ENCODE data around the gene GNG2. TPM values are rescaled to one million over a fixed set of nuclear protein-coding genes. Genes with fewer than 3 reads are reported as not detected.
"Not testable (repeated sequence)": the region's sequence is repeated elsewhere in the genome, so short reads cannot be mapped to it uniquely, and the experiment has no call there.

The GNG2 gene
- total RNA-seq, 1 donor from 2014 or later = 25.1 TPM

DNA sequence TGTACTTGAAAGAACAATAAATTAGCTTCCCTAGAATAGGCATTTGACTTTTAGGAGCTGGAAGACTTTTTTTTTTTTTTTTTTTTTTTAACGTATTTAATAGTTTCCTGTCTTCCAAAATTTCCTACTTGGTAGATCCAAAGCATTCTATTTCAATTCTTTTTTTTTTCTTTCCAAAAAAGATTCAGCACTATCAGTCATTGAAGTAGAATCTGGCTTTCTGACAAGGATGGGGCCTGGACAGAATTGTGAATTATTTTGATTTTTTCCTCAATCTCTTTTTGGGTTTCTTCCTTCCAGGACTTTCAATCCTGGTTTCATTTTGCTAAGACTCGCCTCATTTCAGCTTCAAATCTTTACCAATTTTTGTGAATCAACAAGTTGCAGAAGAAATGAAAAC, 21.2 kb downstream of the GNG2 start:
- Histone ChIP-seq H3K4me1 (ENCODE audit: control insufficient read depth in 3 of 3, insufficient read depth in 3 of 3, low read length in 3 of 3) (peaks cover 3 to 6% (median 4%) of the 10 kb centered on the region in 3 donors), H3K9ac (ENCODE audit: low read depth in 1 of 3, low read length in 3 of 3) (no peak overlapping the region), H3K27ac (ENCODE audit: low read depth, low read length) (no peak overlapping the region), H3K36me3 (ENCODE audit: control insufficient read depth in 3 of 3, insufficient read depth in 3 of 3, low read length in 3 of 3) (no peaks in the 10 kb centered on the region), H3K4me3 (ENCODE audit: low read length in 3 of 3) (no peak overlapping the region), H3K9me3 (ENCODE audit: control insufficient read depth in 3 of 3, low read length in 3 of 3) (no peaks in the 10 kb centered on the region), H3K27me3 (ENCODE audit: control insufficient read depth in 3 of 3, insufficient read depth in 3 of 3, low read length in 3 of 3) (no peaks in the 10 kb centered on the region)

DNA sequence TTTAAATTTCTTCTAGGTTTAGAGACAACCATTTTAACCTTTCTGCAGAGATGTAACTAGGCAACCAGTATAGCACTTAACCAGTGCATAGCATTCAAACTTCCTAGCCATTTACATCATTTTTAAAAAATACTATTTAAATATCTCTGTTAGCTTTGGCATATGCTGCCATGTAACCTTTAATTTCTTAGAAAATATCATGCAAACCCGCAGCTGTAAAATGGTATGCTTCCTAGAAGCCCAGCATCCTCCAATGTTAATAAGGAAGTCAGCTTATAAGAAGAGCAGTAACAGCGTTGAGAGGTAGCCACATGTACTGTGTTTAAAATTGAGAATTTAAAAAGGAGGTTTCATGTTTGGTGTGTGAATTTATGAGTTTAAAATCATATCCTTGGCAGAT, 22.8 kb downstream of the GNG2 start:
- H3K4me1 ChIP-seq (ENCODE audit: control insufficient read depth in 3 of 3, insufficient read depth in 3 of 3, low read length in 3 of 3) = peaks cover 3 to 6% (median 4%) of the 10 kb centered on the region in 3 donors
- no peaks in the 10 kb centered on the region for H3K27me3 ChIP-seq (ENCODE audit: control insufficient read depth in 3 of 3, insufficient read depth in 3 of 3, low read length in 3 of 3)
- no peaks in the 10 kb centered on the region for H3K36me3 ChIP-seq (ENCODE audit: control insufficient read depth in 3 of 3, insufficient read depth in 3 of 3, low read length in 3 of 3)
- H3K27ac ChIP-seq (ENCODE audit: low read depth, low read length) = no peak overlapping the region
- H3K4me3 ChIP-seq (ENCODE audit: low read length in 3 of 3) = no peak overlapping the region
- H3K9ac ChIP-seq (ENCODE audit: low read depth in 1 of 3, low read length in 3 of 3) = no peak overlapping the region
- no peaks in the 10 kb centered on the region for H3K9me3 ChIP-seq (ENCODE audit: control insufficient read depth in 3 of 3, low read length in 3 of 3)

DNA sequence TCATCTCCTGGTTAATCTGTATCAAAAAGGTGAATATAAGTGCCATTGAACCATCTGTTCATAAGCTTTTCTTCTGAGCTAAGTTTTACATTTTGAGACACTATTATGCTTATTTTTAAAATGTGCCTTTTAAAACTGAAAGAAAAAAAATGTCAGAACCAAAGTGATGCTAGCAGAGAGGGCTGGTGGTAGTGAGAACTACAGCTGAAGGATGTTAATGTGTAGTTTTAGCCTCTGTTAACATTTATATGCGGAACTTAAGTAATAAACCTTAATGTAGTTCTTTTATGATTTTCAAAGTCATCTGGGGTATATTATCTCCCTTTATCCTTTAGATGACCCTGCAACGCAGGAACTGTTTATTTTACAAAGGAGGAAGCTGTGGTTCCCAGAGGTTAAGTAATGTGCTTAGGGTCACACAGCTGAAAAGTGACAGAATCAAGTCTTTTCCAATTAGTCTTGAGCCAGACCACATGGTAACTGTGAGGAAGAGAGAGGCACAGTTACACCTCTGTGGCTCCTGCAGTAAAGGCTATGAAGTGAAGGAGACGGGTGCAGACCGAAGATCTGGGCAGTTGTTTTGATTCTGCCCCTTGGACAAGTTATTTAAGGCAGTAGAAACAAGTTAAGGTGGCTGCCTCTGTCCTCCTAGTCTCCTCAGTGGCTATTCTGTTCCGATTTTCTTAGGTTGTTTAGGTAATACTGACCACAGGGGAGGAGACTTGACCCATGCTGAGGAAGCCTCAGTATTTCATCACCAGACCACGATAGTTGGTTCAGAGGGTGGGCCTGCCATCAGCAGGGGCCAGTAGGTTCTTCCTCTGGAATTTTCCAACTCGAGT, 23.9 kb downstream of the GNG2 start:
- H3K4me3 ChIP-seq (ENCODE audit: low read length in 3 of 3) = peak overlapping the region in 1 of 3 donors; percentile 10
- H3K9ac ChIP-seq (ENCODE audit: low read depth in 1 of 3, low read length in 3 of 3) = no peak overlapping the region
- no peaks in the 10 kb centered on the region for H3K9me3 ChIP-seq (ENCODE audit: control insufficient read depth in 3 of 3, low read length in 3 of 3)
- H3K36me3 ChIP-seq (ENCODE audit: control insufficient read depth in 3 of 3, insufficient read depth in 3 of 3, low read length in 3 of 3) = no peaks in the 10 kb centered on the region
- peaks cover 3 to 6% (median 4%) of the 10 kb centered on the region in 3 donors for H3K4me1 ChIP-seq (ENCODE audit: control insufficient read depth in 3 of 3, insufficient read depth in 3 of 3, low read length in 3 of 3)
- H3K27me3 ChIP-seq (ENCODE audit: control insufficient read depth in 3 of 3, insufficient read depth in 3 of 3, low read length in 3 of 3) = no peaks in the 10 kb centered on the region
- no peak overlapping the region for H3K27ac ChIP-seq (ENCODE audit: low read depth, low read length)

DNA sequence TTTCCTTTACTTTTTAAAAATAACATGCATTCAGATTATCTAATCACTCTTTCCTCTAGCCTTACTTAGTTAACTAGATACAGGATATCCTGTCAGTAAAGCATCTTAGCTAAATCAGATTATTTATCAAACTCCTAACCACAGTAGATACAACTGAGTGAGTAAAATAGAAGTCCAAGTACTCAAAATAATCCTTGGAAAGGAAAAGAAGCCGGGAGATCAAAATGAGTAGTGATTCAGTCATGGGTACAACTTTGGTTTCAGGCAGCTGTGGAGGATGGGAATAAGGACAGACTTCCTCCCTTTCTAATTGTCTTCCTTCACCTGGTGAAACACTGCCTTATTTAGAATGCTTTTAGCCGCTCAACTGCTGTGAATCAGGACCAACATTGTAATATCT, 29.4 kb downstream of the GNG2 start:
- Histone ChIP-seq H3K9ac (ENCODE audit: low read depth in 1 of 3, low read length in 3 of 3) (no peak overlapping the region), H3K4me3 (ENCODE audit: low read length in 3 of 3) (no peak overlapping the region), H3K27ac (ENCODE audit: low read depth, low read length) (no peak overlapping the region), H3K4me1 (ENCODE audit: control insufficient read depth in 3 of 3, insufficient read depth in 3 of 3, low read length in 3 of 3) (peaks cover 0 to under 1% (median 0%) of the 10 kb centered on the region in 3 donors), H3K9me3 (ENCODE audit: control insufficient read depth in 3 of 3, low read length in 3 of 3) (no peaks in the 10 kb centered on the region), H3K27me3 (ENCODE audit: control insufficient read depth in 3 of 3, insufficient read depth in 3 of 3, low read length in 3 of 3) (no peaks in the 10 kb centered on the region), H3K36me3 (ENCODE audit: control insufficient read depth in 3 of 3, insufficient read depth in 3 of 3, low read length in 3 of 3) (no peaks in the 10 kb centered on the region)

DNA sequence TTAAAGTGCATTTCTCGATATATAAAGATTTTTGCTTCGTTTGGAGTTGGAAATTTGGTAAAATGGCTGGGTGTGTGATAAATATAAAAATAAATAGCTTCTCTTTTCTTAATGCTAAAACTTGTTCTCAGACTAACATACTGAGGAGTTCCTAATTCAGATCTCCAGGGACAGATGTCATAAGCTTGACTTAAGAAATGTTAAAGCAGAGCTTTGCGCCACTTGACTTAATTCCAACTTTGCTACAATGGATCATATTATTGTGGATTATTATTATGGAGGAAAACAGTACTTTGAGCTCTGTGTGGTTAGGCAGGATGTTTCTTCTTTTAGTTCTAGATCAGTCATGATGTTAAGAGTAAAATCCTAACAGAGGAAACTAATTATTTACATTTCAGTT, 33.8 kb downstream of the GNG2 start:
- Histone ChIP-seq H3K9me3 (ENCODE audit: control insufficient read depth in 3 of 3, low read length in 3 of 3) (no peaks in the 10 kb centered on the region), H3K4me1 (ENCODE audit: control insufficient read depth in 3 of 3, insufficient read depth in 3 of 3, low read length in 3 of 3) (no peaks in the 10 kb centered on the region), H3K27me3 (ENCODE audit: control insufficient read depth in 3 of 3, insufficient read depth in 3 of 3, low read length in 3 of 3) (no peaks in the 10 kb centered on the region), H3K9ac (ENCODE audit: low read depth in 1 of 3, low read length in 3 of 3) (no peak overlapping the region), H3K36me3 (ENCODE audit: control insufficient read depth in 3 of 3, insufficient read depth in 3 of 3, low read length in 3 of 3) (no peaks in the 10 kb centered on the region), H3K4me3 (ENCODE audit: low read length in 3 of 3) (no peak overlapping the region), H3K27ac (ENCODE audit: low read depth, low read length) (no peak overlapping the region)

DNA sequence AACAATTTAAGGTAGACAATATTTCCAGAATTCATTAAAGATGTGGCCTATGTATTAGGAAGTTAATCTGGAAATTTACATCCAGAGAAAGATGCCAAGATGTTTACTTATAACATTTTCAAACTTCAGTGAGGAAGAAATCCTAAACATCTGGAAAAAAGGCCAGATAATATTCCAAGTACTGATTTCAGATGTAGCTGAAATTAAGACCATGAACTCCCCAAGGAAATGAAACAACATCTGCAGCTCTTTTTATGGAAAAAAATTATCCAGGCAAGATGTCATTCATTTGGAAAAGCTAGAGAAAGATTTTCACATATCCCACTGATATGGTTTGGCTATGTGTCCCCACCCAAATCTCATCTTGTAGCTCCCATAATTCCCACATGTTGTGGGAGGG, 35.0 kb downstream of the GNG2 start:
- H3K9me3 ChIP-seq (ENCODE audit: control insufficient read depth in 3 of 3, low read length in 3 of 3) = no peaks in the 10 kb centered on the region
- H3K27me3 ChIP-seq (ENCODE audit: control insufficient read depth in 3 of 3, insufficient read depth in 3 of 3, low read length in 3 of 3) = no peaks in the 10 kb centered on the region
- no peak overlapping the region for H3K4me3 ChIP-seq (ENCODE audit: low read length in 3 of 3)
- no peak overlapping the region for H3K27ac ChIP-seq (ENCODE audit: low read depth, low read length)
- H3K9ac ChIP-seq (ENCODE audit: low read depth in 1 of 3, low read length in 3 of 3) = no peak overlapping the region
- H3K36me3 ChIP-seq (ENCODE audit: control insufficient read depth in 3 of 3, insufficient read depth in 3 of 3, low read length in 3 of 3) = no peaks in the 10 kb centered on the region
- no peaks in the 10 kb centered on the region for H3K4me1 ChIP-seq (ENCODE audit: control insufficient read depth in 3 of 3, insufficient read depth in 3 of 3, low read length in 3 of 3)

DNA sequence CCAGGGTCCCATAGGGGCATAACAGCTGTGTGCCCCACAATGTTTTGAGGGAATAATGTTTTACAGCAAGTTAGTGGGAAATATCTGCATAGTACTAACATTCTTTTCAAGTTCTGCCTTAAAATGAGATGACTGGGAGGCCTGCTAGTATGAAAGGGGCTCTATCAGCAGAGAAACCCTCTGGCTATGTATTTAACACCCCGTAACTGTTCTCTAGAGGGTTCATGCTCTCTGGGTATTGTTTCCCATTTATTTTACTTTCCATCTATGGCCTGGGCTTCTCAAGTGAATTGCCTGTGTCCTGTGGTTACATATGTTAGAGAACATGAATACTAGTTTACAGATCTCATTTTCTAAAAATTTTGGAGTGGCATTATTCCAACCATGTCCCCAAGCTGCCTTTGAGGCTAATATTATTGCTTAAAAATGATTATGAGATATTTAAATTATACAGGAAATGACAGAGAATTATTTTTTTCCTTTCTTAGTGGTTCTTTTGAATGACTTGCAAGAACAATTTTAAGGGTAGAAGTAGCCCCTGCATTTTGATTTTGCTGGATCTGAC, 37.5 kb downstream of the GNG2 start:
- H3K27me3 ChIP-seq (ENCODE audit: control insufficient read depth in 3 of 3, insufficient read depth in 3 of 3, low read length in 3 of 3) = no peaks in the 10 kb centered on the region
- H3K4me1 ChIP-seq (ENCODE audit: control insufficient read depth in 3 of 3, insufficient read depth in 3 of 3, low read length in 3 of 3) = no peaks in the 10 kb centered on the region
- H3K27ac ChIP-seq (ENCODE audit: low read depth, low read length) = no peak overlapping the region
- no peaks in the 10 kb centered on the region for H3K36me3 ChIP-seq (ENCODE audit: control insufficient read depth in 3 of 3, insufficient read depth in 3 of 3, low read length in 3 of 3)
- H3K9me3 ChIP-seq (ENCODE audit: control insufficient read depth in 3 of 3, low read length in 3 of 3) = no peaks in the 10 kb centered on the region
- no peak overlapping the region for H3K4me3 ChIP-seq (ENCODE audit: low read length in 3 of 3)
- H3K9ac ChIP-seq (ENCODE audit: low read depth in 1 of 3, low read length in 3 of 3) = no peak overlapping the region

DNA sequence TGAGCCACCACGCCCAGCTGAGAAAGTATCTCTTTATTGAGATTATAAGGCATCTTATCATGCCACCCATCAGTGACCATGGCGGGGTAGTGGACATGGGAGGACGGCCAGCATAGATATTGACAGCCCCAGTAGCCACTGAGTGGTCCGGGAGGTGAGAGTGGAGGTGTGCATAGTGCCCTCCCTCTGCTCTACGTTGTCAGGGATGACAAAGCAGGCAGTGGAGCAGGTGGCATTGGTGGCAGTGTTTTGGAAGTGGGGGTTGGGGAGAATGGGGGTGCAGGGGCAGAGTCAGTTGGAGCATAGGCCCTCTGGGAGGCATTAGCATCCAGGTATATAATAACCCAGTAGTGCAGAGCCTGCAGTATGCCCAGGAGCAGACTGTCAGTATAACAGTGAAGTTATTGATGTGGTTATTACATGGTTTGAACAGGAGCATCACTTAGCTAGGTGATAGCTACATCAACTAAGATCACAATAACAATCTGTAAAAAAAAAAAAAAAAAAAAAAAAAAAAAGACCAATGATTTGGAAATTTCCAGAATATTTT, 41.1 kb downstream of the GNG2 start:
- Histone ChIP-seq H3K9ac (ENCODE audit: low read depth in 1 of 3, low read length in 3 of 3) (no peak overlapping the region), H3K27ac (ENCODE audit: low read depth, low read length) (no peak overlapping the region), H3K9me3 (ENCODE audit: control insufficient read depth in 3 of 3, low read length in 3 of 3) (no peaks in the 10 kb centered on the region), H3K36me3 (ENCODE audit: control insufficient read depth in 3 of 3, insufficient read depth in 3 of 3, low read length in 3 of 3) (no peaks in the 10 kb centered on the region), H3K4me1 (ENCODE audit: control insufficient read depth in 3 of 3, insufficient read depth in 3 of 3, low read length in 3 of 3) (no peaks in the 10 kb centered on the region), H3K27me3 (ENCODE audit: control insufficient read depth in 3 of 3, insufficient read depth in 3 of 3, low read length in 3 of 3) (no peaks in the 10 kb centered on the region), H3K4me3 (ENCODE audit: low read length in 3 of 3) (no peak overlapping the region)

DNA sequence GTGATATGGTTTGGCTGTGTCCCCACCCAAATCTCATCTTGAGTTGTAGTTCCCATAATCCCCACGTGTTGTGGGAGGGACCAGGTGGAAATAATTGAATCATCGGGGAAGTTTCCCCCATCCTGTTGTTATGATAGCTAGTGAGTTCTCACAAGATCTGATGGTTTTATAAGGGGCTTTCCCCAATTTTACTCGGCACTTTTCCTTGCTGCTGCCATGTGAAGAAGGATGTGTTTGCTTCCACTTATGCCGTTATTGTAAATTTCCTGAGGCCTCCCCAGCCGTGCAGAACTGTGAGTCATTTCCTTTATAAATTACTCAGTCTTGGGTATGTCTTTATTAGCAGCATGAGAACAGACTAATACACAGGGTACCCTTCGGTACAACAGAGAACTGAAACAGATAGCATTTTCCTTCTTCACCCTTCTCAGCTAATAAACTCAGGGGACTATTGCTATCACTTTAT, 45.3 kb downstream of the GNG2 start:
- not testable (repeated sequence) for H3K27me3 ChIP-seq (ENCODE audit: control insufficient read depth in 3 of 3, insufficient read depth in 3 of 3, low read length in 3 of 3); H3K4me3 ChIP-seq (ENCODE audit: low read length in 3 of 3); H3K9ac ChIP-seq (ENCODE audit: low read depth in 1 of 3, low read length in 3 of 3); H3K4me1 ChIP-seq (ENCODE audit: control insufficient read depth in 3 of 3, insufficient read depth in 3 of 3, low read length in 3 of 3); H3K27ac ChIP-seq (ENCODE audit: low read depth, low read length); H3K9me3 ChIP-seq (ENCODE audit: control insufficient read depth in 3 of 3, low read length in 3 of 3); H3K36me3 ChIP-seq (ENCODE audit: control insufficient read depth in 3 of 3, insufficient read depth in 3 of 3, low read length in 3 of 3)

DNA sequence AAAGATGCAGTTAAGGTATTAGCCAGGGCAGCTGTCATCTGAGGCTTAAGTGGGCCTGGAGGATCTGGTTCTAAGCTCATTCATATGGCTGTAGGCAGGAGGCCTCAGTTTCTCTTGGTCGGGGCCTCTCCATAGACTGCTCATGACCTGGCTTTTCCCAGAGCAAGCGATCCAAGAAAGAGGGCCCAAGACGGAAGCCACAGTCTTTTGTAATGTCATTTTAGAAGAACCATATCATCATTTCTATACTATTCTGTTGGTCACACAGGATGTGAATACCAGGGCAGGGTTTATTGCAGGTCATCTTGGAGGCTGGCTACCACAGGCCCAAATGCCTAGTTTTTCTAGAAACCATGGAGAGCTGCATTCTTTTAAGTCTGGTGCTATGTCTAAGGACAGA, 47.7 kb downstream of the GNG2 start:
- no peak overlapping the region for H3K27ac ChIP-seq (ENCODE audit: low read depth, low read length)
- no peak overlapping the region for H3K4me3 ChIP-seq (ENCODE audit: low read length in 3 of 3)
- H3K9me3 ChIP-seq (ENCODE audit: control insufficient read depth in 3 of 3, low read length in 3 of 3) = no peaks in the 10 kb centered on the region
- no peaks in the 10 kb centered on the region for H3K36me3 ChIP-seq (ENCODE audit: control insufficient read depth in 3 of 3, insufficient read depth in 3 of 3, low read length in 3 of 3)
- no peak overlapping the region for H3K9ac ChIP-seq (ENCODE audit: low read depth in 1 of 3, low read length in 3 of 3)
- no peaks in the 10 kb centered on the region for H3K27me3 ChIP-seq (ENCODE audit: control insufficient read depth in 3 of 3, insufficient read depth in 3 of 3, low read length in 3 of 3)
- no peaks in the 10 kb centered on the region for H3K4me1 ChIP-seq (ENCODE audit: control insufficient read depth in 3 of 3, insufficient read depth in 3 of 3, low read length in 3 of 3)
